GM19455 (cell line): Measurements from ENCODE around the gene SGIP1.
A peak's percentile ranks its signal among the peaks of the same experiment; 100 is the strongest.

Source experiments
- ATAC-seq: cut with Tn5 transposase; IDR thresholded peaks from one replicate; pipeline ENCODE4 v1.9.1; 2021; ENCODE audit not compliant: unreplicated experiment

Gene SGIP1

DNA sequence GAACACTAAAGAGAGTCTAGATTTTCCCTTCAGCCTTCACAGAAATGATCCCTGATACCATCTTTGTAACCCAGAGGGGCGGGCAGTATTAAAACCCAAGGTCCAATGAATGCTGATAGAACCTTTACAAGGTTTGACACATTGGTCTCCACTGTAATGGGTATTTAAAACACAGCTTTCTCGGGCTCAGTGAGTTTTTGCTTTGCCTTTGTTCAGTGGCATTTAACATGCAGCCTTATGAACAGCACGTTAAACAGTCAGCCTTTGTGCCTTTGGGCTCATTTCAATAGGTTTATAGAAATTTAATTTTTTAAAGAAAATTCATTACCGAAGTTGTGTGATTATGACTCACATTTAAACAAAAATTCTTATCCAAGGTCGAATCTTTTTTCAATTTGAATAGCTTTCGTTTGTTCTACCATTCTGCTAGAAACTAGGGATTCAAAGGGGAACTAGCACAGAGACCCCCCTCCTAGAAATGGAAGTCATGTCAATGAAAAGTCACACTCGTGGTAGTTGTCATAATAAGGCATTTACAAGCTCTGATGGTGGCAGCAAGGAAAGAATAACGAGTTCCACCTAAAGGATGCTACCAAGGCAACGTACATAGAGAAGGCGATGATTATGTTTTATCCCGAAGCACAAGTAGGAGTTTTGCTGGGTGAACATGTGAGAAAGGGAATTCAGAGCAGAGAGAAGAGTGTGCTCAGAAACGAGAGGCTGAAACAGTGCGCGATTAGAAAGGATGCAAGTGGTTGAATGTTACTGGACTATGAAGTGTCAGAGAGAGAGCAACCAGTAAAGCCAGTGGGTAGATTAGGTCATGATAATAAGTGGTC lies 66.2 kb downstream of the SGIP1 start:
- ATAC-seq, result no peak

- no peak for ATAC-seq
Measured at GRCh38 chr1:66605419-66605997, 71.6 kb downstream of the SGIP1 start.

DNA sequence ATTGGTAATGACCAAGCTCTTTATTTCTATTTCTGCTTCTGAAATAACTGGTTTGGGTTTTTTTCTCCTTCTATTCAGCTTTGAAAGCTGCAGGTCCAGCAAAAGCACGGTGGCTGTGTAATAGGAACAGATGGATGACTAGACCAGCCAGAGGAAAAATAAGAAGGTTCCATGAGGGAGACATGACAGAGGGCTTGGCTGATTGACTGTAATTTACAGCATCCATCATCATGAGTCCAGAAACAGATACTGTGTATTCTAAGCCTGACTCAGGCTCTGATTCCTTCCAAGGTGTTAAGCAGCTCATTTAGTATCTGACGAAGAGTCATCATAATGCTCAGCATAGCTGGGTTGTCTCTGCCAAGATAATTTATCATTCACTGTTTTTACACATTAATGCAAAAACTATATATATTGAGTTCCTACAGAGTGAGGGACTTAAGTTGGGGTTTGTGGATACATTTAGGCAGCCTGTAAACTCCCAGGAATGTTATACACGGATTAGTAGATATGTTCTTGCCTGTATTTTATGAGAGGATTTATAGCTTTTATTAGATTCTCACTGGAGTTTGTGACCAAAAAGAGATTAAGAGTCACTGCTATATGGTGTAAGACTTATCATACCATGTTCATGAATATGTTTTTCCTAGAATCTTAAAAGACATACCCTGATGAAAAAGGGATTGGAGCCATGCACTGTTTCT lies 72.6 kb downstream of the SGIP1 start:
- no peak for ATAC-seq

- no peak for ATAC-seq
Measured at GRCh38 chr1:66607458-66607857, 73.5 kb downstream of the SGIP1 start.

GRCh38 chr1:66613187-66613586 lies 79.2 kb downstream of the SGIP1 start:
- ATAC-seq, result no peak

DNA sequence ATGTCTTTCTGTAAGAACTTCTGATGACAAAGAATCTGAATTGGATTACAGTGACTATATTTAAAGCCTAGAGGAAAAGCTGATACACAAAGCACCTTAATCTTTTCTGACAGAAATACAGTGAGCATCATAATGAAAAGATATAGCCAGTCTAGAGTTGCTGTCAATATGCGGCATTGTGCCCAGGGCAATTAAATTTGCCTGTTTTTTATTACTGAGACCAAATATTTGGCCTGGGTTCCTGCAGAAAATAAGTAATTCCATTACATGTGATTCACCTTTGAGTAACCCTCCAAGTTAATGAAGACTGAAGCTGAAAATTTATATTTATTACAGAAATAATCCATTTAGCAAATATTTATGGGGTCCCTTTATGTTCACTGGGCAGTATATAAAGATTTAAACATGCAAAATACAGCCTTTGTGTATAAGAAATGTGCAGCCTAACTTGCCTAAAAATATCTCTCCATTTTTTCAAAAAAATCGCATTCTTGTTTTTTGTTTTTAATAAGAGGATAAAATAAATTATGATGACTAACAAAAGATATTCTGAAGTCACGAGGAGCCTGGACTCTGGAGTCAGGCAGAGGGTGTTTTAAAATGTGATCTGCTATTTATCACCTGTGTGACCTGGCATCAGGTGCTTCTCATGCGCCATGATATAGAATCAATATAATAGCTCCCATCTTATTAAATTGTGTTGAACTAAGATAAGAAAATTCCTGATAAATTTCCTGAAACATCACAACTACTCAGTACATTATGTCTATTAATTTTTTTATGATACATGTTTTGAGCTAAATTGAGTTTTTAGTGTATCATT lies 83.6 kb downstream of the SGIP1 start:
- ATAC-seq, result no peak

GRCh38 chr1:66618390-66618789 lies 84.4 kb downstream of the SGIP1 start:
- no peak for ATAC-seq

- no peak for ATAC-seq
Measured at GRCh38 chr1:66623812-66624211, 89.9 kb downstream of the SGIP1 start.

DNA sequence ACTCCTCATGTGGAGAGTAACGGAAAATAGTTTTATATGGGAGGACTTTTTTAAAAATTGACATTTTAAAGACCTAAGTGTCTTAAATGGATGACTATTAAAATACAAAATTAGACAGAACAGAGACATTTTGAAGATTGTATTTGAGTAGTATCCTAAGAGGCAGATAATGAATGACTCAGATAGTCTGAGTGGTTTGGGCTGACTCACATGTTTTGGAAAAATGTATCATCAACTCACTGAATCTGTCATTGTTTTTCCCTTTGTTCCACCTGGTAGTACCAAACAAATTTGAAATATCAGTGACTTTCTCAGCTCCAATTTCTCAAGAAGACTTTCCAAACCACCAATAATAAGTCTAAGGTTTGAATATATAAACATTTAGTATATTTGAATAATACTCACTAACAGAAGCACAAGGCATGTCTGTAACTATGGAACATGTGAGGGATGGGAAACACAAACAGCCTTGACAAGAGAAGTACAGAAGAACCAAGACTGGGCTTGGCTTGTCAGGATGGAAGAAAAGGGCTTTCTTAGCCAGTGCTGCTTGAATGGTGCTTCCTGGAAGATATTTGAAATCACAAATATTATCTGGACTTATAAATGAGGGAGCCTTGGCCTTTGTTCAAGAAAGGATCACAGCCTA lies 90.6 kb downstream of the SGIP1 start:
- ATAC-seq, result no peak

DNA sequence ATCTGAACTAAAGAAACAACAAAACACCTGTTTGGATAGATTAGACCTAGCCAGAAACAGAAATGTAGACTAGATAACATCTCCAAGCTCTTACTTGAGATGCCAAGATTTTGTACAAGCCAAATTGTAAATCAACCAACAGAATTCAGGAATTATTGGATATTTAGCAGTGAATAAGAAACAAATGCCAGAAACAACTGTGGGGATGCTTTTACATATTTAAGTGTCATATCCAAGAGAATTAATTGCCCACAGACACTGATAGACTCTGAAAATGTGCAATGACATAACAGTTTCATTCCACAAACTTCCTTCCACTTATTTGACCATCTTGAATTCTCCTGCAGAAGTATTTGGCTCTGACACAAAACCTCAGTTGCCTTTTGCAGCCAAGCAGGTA lies 92.3 kb downstream of the SGIP1 start:
- ATAC-seq, result no peak

GRCh38 chr1:66628926-66629325 lies 95.0 kb downstream of the SGIP1 start:
- no peak for ATAC-seq

- no peak for ATAC-seq
Measured at GRCh38 chr1:66633159-66633558, 99.2 kb downstream of the SGIP1 start.

GRCh38 chr1:66637146-66637545 lies 103.2 kb downstream of the SGIP1 start:
- no peak for ATAC-seq

DNA sequence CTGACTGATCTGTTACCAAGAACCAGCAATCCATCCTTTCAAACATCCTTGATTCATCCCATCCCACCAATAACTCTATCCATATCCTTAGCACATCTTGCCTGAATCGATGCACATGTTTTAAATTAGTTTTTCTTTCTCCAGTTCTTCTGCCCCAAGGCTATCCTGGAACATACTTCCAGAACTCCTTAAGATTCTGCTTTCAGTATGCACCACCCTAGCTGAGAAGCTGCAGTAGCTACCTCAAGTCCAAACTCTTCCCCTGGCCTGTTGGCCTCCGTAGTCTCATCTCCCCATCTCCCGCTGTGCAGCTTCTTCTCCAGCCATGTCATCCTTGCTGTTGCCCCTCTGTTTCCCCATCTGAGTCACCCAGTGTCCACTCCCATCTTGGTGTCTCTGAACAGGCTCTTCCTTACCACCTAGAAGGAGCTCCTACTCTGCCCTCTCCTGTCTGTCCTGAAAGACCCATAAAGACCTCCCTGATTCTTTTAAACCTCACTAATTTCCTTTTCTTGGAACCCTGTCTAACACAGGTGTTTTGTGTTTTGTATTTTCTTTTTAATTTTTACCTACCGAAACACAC lies 108.0 kb downstream of the SGIP1 start:
- no peak for ATAC-seq

GRCh38 chr1:66642992-66643391 lies 109.0 kb downstream of the SGIP1 start:
- ATAC-seq, result no peak

- ATAC-seq, result no peak
Measured at GRCh38 chr1:66644331-66644730, 110.4 kb downstream of the SGIP1 start.

GRCh38 chr1:66648901-66649595 lies 115.1 kb downstream of the SGIP1 start:
- peak; percentile 73 for ATAC-seq

GRCh38 chr1:66652556-66652955 lies 118.6 kb downstream of the SGIP1 start:
- no peak for ATAC-seq

- no peak for ATAC-seq
Measured at GRCh38 chr1:66654643-66655042, 120.7 kb downstream of the SGIP1 start.

- no peak for ATAC-seq
Measured at GRCh38 chr1:66671455-66671854, 137.5 kb downstream of the SGIP1 start.
